Psoas muscle (tissue), 8 donors: Measurements from ENCODE around the gene AHRR. TPM values are rescaled to one million over a fixed set of nuclear protein-coding genes. Genes with fewer than 3 reads are reported as not detected.

Source experiments
- ATAC-seq, 4 donors: fragments of 200-7000 bp; cut with Tn5 transposase; one replicate each; pipeline ENCODE4 v1.9.1; 2020; ENCODE audit warnings: moderate library complexity in 3 of 4, mild to moderate bottlenecking in 2 of 4
- DNase-seq, 2 donors: peaks; one replicate each; pipeline ENCODE4 v3.0.0-alpha.2; 2020
- H3K27ac ChIP-seq: fragments of 200-600 bp; one replicate; pipeline ENCODE4 v1.8.0; 2022
- H3K27me3 ChIP-seq, 3 donors: fragments of 200-600 bp in 1 of 3; one replicate each; pipeline versions ENCODE4 v1.6.1 to v1.8.0; 2013 to 2022; ENCODE audit warnings: low read length in 2 of 3, mild to moderate bottlenecking in 2 of 3, moderate library complexity in 1 of 3; ENCODE audit not compliant: insufficient read depth in 3 of 3
- H3K36me3 ChIP-seq, 2 donors: fragments of 200-600 bp in 1 of 2; one replicate each; pipeline versions ENCODE4 v1.6.1 to v1.8.0; 2013 to 2022; ENCODE audit warnings: low read depth in 1 of 2, mild to moderate bottlenecking in 1 of 2, moderate library complexity in 1 of 2; ENCODE audit not compliant: insufficient read depth in 1 of 2
- H3K4me1 ChIP-seq: fragments of 200-600 bp; one replicate; pipeline ENCODE4 v1.8.0; 2022
- H3K4me3 ChIP-seq: fragments of 200-600 bp; one replicate; pipeline ENCODE4 v1.8.0; 2022; ENCODE audit warnings: mild to moderate bottlenecking
- H3K9me3 ChIP-seq: fragments of 200-600 bp; one replicate; pipeline ENCODE4 v1.8.0; 2022
- CTCF ChIP-seq: fragments of 200-600 bp; IDR thresholded peaks from one replicate; pipeline ENCODE4 v1.8.0; 2022; ENCODE audit warnings: antibody characterized with exemption
- WGBS, 3 donors: extraction: QIAGEN DNeasy Blood & Tissue Kit; methylation state at CpG; one replicate each; pipeline versions ENCODE4 v1.1.6 to v1.1.7; 2013; 5-methylcytosine and 5-hydroxymethylcytosine counted together
- intact Hi-C, 2 donors: fragments of 100-400 bp; cut with DNase I; formaldehyde crosslinking; loops; one replicate each; pipeline versions ENCODE4 v1.11.0 to v1.14.2; 2022
- polyA plus RNA-seq, 3 donors: library from polyadenylated mRNA; stranded (reverse); fragments of 200-250 nt; gene quantifications; one replicate each; pipeline ENCODE4 v1.2.3, GENCODE V29; 2013
- total RNA-seq, 4 donors: library from RNA; stranded (reverse); fragmentation: NEBNext Ultra II Directional in 2 of 4; extraction: Animal tissue kit (Norgen Biotek cat#: 25700) in 2 of 4; gene quantifications; one replicate each; pipeline versions ENCODE4 v1.2.1 to v1.2.4, GENCODE V29; 2021 to 2023
- donor health status: healthy with polysubstance abuse.
- donor health status: DM: no; HTN: no; CAD: no; lungs with moderate emphysema.
- donor health status: Bipolar disorder and iron deficiency.
- donor health status: healthy.
- donor health status: DM: yes; HTN: yes; CAD: no.
- donor health status: DM: no; HTN: no; CAD: no.
- donor health status: DM: no; HTN: no; CAD: no.
- donor health status: DM: yes; HTN: yes; CAD: no.

Gene AHRR
- total and polyA plus RNA-seq, 7 donors = 0.10 to 7.4 (median 0.45) TPM

DNA sequence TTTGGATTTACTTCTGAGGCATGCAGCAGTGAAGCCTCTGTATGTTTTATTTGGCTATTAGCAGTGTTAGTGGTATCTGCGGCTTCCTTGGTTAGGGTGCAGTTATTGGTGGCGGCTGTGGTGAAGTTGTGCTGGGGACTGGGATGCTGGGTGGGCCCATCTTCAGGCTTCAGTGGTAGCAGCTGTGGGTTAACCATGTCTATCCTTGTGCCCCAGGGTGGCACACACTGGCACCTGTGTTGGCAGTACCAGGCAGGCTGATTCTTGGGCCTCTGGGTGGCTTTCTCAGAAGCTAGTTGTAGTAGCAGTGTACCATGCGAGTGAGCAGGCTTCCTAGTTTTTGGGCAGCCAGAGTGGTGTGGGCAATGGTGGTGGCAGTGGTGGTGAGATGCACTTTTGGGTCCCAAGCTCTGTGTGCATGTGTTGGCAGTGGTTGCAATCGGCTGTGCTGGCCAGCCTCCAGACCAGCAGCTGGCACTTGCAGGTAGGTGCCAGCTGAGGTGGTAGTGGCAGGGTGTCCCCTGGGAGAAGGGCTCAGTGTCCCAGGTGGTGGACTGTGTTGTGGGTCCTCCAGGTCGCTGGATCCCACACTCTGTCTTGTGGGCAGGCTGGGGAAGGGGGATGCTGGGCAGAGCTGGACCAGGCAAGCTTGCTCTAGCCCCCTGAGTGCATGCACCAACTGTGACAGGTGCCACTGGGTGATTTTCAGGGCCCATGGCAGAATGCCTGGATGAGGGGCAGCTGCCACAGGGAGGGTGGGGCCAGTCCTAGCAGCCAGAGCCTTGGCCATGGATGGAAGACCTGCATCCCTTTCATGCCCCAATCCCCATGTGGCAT, 13.6 kb downstream of the AHRR start:
- 63 to 79% (median 64%) methylated on average over 4 to 5 of the region's 5 CpGs for WGBS, 3 donors
- no peak for TF ChIP-seq CTCF
- no peak for ATAC-seq

GRCh38 chr5:335740-336038, 14.2 kb downstream of the AHRR start:
- peaks cover 0 to 4% (median 0%) of the 10 kb centered on the region in 3 donors for H3K27me3 ChIP-seq
- intact Hi-C loops = no loop called here
- no peak overlapping the region for H3K4me3 ChIP-seq
- TF ChIP-seq CTCF = no peak
- no peaks in the 10 kb centered on the region for H3K4me1 ChIP-seq
- no peak for DNase-seq
- no peaks in the 10 kb centered on the region for H3K9me3 ChIP-seq
- WGBS, 3 donors = 60 to 80% (median 63%) methylated on average over 3 of the region's 3 CpGs
- no peak overlapping the region for H3K27ac ChIP-seq
- ATAC-seq = no peak
- H3K36me3 ChIP-seq = no peaks in the 10 kb centered on the region

More for the DNA sequence above, 13.6 kb downstream of the AHRR start:
- Histone ChIP-seq H3K4me1 (no peaks in the 10 kb centered on the region), H3K36me3 (no peaks in the 10 kb centered on the region), H3K27ac (no peak overlapping the region), H3K4me3 (no peak overlapping the region), H3K27me3 (peaks cover 0 to 4% (median 0%) of the 10 kb centered on the region in 3 donors), H3K9me3 (no peaks in the 10 kb centered on the region)
- intact Hi-C loops = no loop called here
- no peak for DNase-seq

GRCh38 chr5:337563-338130, 16.1 kb downstream of the AHRR start:
- no peaks in the 10 kb centered on the region for H3K36me3 ChIP-seq
- H3K9me3 ChIP-seq = no peaks in the 10 kb centered on the region
- no peak for TF ChIP-seq CTCF
- ATAC-seq (no peak), DNase-seq (no peak)
- intact Hi-C loops = no loop called here
- peaks cover 0 to 19% (median 1%) of the 10 kb centered on the region in 3 donors for H3K27me3 ChIP-seq
- no peaks in the 10 kb centered on the region for H3K4me1 ChIP-seq
- no peak overlapping the region for H3K4me3 ChIP-seq
- 86 to 89% (median 88%) methylated on average over 12 of the region's 12 CpGs for WGBS, 3 donors
- no peak overlapping the region for H3K27ac ChIP-seq

- no peak for TF ChIP-seq CTCF
- WGBS, 3 donors = 91 to 93% (median 93%) methylated on average over 27 of the region's 27 CpGs
- Histone ChIP-seq H3K27ac (no peak overlapping the region), H3K27me3 (peaks cover 0 to 50% (median 14%) of the 10 kb centered on the region in 3 donors), H3K4me3 (no peak overlapping the region), H3K36me3 (no peaks in the 10 kb centered on the region), H3K4me1 (no peaks in the 10 kb centered on the region), H3K9me3 (no peaks in the 10 kb centered on the region)
- ATAC-seq (no peak), DNase-seq (no peak)
- intact Hi-C loops = no loop called here
Measured at GRCh38 chr5:342501-343460, 21.3 kb downstream of the AHRR start.
